Body of pancreas (tissue), 4 donors: ENCODE results near the gene OR2A5. TPM values are rescaled to one million over a fixed set of nuclear protein-coding genes. Genes with fewer than 3 reads are reported as not detected.
"Not testable (repeated sequence)": the region's sequence is repeated elsewhere in the genome, so short reads cannot be mapped to it uniquely, and the experiment has no call there.

Source experiments
- ATAC-seq: fragments of 150-250 bp; one replicate; pipeline ENCODE4 v1.9.1; 2016
- DNase-seq, 4 donors: peaks; one replicate each; pipeline ENCODE4 v3.0.0-alpha.2; 2019
- H3K27ac ChIP-seq, 4 donors: fragments of 200-600 bp; sonication (generic); 1 replicate in 3 of 4; 2 replicates in 1 of 4; pipeline versions ENCODE4 v1.5.1 to v1.6.1; 2016 to 2019; ENCODE audit warnings: mild to moderate bottlenecking in 1 of 4, mixed read lengths in 1 of 4, moderate library complexity in 1 of 4
- H3K27me3 ChIP-seq, 2 donors: fragments of 200-600 bp; sonication (generic); one replicate each; pipeline ENCODE4 v1.6.0; 2016; ENCODE audit warnings: mild to moderate bottlenecking in 1 of 2
- H3K36me3 ChIP-seq, 2 donors: fragments of 200-600 bp; sonication (generic); replicated peaks in 1 of 2; 2 replicates each; pipeline ENCODE4 v1.5.1; 2016; ENCODE audit warnings: low read depth in 2 of 2; ENCODE audit not compliant: insufficient read depth in 1 of 2
- H3K4me1 ChIP-seq: fragments of 200-600 bp; sonication (generic); one replicate; pipeline ENCODE4 v1.6.0; 2016
- H3K4me3 ChIP-seq, 2 donors: fragments of 200-600 bp; sonication (generic); 1 replicate in 1 of 2; 2 replicates in 1 of 2; pipeline ENCODE4 v1.5.1; 2016 to 2019
- H3K9me3 ChIP-seq, 3 donors: fragments of 200-600 bp; sonication (generic); 1 replicate in 2 of 3; 2 replicates in 1 of 3; pipeline ENCODE4 v1.5.1; 2016
- POLR2A ChIP-seq, 3 donors: fragments of 450-650 bp; IDR thresholded peaks; one replicate each; pipeline ENCODE4 v1.6.1; 2016; ENCODE audit warnings: antibody characterized with exemption in 3 of 3, mild to moderate bottlenecking in 2 of 3
- whole genome bisulfite sequencing, 2 donors: methylation state at CpG; one replicate each; pipeline ENCODE4 v1.1.5; 2017; 5-methylcytosine and 5-hydroxymethylcytosine counted together
- intact Hi-C: fragments of 100-400 bp; cut with DNase I; formaldehyde crosslinking; loops from one replicate; pipeline ENCODE4 v1.15.1; 2023
- total RNA-seq, 2 donors: library from RNA; depleted of rRNA; stranded (reverse); fragments of >200 nt; gene quantifications; one replicate each; pipeline ENCODE4 v1.1.0, GENCODE V29; 2016
- TF ChIP-seq, protein P1 (sequence below), 7 experiments: fragments of 450-650 bp in 4 of 7; fragments of 200-600 bp in 3 of 7; sonication (generic) in 3 of 7; IDR thresholded peaks; one replicate each; pipeline ENCODE4 v1.5.1; 2016 to 2019; ENCODE audit warnings: antibody characterized with exemption in 7 of 7

OR2A5 gene
- total RNA-seq, 2 donors from 2014 or later, result not detected

DNA sequence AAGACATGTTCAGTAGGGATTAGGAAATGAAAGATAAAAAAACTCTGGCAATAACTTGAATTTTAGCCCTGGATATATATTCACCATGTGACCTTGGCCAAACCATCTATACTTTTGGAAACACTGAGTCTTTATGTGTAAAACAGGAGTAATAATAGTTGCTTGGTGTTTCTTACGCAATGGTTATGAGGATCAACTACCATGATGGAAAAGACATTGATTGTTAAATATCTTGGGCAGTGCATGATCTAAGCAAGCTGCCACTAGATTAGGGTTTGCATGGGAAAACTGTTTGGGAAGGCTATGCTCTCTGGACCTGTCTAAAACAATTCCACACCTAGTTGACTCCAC, 42.1 kb upstream of the OR2A5 start:
- H3K4me1 ChIP-seq, result no peaks in the 10 kb centered on the region
- DNase-seq, result no peak
- H3K4me3 ChIP-seq, result no peak overlapping the region
- TF ChIP-seq, protein P1, sequence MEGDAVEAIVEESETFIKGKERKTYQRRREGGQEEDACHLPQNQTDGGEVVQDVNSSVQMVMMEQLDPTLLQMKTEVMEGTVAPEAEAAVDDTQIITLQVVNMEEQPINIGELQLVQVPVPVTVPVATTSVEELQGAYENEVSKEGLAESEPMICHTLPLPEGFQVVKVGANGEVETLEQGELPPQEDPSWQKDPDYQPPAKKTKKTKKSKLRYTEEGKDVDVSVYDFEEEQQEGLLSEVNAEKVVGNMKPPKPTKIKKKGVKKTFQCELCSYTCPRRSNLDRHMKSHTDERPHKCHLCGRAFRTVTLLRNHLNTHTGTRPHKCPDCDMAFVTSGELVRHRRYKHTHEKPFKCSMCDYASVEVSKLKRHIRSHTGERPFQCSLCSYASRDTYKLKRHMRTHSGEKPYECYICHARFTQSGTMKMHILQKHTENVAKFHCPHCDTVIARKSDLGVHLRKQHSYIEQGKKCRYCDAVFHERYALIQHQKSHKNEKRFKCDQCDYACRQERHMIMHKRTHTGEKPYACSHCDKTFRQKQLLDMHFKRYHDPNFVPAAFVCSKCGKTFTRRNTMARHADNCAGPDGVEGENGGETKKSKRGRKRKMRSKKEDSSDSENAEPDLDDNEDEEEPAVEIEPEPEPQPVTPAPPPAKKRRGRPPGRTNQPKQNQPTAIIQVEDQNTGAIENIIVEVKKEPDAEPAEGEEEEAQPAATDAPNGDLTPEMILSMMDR (IDR thresholded peaks at IDR 0.05), result no peak
- TF ChIP-seq POLR2A (IDR thresholded peaks at IDR 0.05), result no peak
- no peak for ATAC-seq
- 88 to 96% methylated on average over 1 of the region's 1 CpG for WGBS, 2 donors
- no peaks in the 10 kb centered on the region for H3K9me3 ChIP-seq
- no peaks in the 10 kb centered on the region for H3K27me3 ChIP-seq
- no peaks in the 10 kb centered on the region for H3K36me3 ChIP-seq
- no peak overlapping the region for H3K27ac ChIP-seq
- intact Hi-C loops, result no loop called here

DNA sequence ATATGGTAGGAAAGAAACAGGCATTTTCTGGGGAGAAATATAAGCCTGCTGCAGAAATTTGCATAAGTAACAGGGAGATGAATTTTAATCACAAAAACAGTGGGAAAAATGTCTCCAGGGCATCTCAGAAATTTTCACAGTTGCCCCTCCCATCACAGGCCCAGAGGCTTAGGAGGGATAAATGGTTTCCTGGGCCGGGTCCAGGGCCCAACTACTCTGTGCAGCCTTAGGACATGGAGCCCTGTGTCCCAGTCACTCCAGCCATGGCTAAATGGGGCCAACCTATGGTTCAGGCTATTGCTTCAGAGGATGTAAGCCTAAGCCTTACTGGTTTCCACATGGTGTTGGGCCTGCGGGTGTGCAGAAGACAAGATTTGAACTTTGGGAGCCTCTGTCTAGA, 39.4 kb upstream of the OR2A5 start:
- H3K27ac ChIP-seq, result no peak overlapping the region
- H3K4me3 ChIP-seq, result no peak overlapping the region
- no peaks in the 10 kb centered on the region for H3K27me3 ChIP-seq
- H3K36me3 ChIP-seq, result no peaks in the 10 kb centered on the region
- WGBS, 2 donors, result 81 to 82% methylated on average over 2 of the region's 2 CpGs
- no peaks in the 10 kb centered on the region for H3K9me3 ChIP-seq
- DNase-seq, result no peak
- no peaks in the 10 kb centered on the region for H3K4me1 ChIP-seq
- ATAC-seq, result no peak
- TF ChIP-seq POLR2A (IDR thresholded peaks at IDR 0.05), result no peak
- TF ChIP-seq, protein P1 (IDR thresholded peaks at IDR 0.05), result no peak
- intact Hi-C loops, result no loop called here

DNA sequence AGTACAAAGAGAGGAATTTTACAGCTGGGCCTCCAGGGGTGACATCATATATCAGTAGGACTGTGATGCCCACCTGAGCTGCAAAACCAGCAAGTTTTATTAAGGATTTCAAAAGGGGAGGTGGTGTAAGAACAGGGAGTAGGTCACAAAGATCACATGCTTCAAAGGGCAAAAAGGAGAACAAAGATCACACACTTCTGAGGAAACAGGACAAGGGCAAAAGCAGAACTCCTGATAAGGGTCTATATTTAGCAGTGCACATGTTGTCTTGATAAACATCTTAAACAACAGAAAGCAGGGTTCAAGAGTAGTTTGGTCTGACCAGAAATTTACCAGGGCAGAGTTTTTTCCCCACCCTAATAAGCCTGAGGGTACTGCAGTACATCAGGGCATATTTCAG, 38.7 kb upstream of the OR2A5 start:
- ATAC-seq, intact Hi-C loops, H3K27ac ChIP-seq, H3K4me1 ChIP-seq, H3K27me3 ChIP-seq, H3K4me3 ChIP-seq, DNase-seq, H3K9me3 ChIP-seq, H3K36me3 ChIP-seq: not testable (repeated sequence)

DNA sequence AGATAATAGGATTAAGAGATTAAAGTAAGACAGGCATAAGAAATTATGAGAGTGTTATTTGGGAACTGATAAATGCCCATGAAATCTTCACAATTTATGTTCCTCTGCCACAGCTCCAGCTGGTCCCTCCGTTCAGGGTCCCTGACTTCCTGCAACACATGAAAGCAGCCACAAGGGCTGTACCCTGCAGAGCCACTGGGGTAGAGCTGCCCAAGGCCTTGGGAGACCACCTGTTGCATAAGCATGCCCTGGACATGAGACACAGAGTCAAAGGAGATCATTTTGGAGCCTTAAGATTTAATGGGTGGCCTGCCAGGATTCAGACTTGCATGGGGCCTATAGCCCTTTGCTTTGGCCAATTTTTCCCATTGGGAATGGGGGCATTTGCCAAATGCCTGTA, 37.9 kb upstream of the OR2A5 start:
- H3K36me3 ChIP-seq, H3K27ac ChIP-seq, H3K4me3 ChIP-seq, H3K9me3 ChIP-seq, ATAC-seq, DNase-seq, H3K27me3 ChIP-seq, H3K4me1 ChIP-seq, intact Hi-C loops: not testable (repeated sequence)
- 81 to 95% methylated on average over 1 of the region's 1 CpG for WGBS, 2 donors

DNA sequence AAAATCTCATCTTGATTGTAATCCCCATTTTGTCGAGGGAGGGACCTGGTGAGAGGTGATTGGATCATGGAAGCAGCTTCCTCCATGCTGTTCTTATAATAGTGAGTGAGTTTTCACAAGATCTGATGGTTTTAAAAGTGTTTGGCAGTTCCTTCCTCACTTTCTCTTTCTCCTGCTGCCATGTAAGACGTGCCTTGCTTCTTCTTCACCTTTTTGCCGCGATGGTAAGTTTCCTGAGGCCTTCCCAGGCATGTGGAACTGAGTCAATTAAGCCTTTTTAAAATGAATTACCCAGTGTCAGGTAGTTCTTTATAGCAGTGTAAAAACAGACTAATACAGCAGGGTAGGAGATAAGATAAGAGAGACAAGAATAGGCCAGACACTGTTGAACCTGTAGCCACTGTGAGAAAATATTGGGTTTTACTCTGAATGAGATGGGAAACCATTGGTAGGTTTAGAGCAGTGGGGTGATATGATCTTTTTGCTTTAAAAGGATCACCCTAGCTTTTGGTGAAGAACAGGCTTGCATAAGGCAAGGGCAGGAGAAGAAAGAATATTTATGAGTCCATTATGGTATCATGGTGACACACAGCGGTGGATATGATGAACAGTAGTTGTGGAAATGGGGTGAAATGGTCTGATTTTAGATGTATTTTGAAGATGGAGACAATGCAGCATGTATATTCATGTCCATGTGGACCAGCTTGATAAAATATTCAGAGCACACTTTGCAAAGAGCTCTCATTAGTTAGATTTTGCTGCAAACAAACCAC, 37.1 kb upstream of the OR2A5 start:
- TF ChIP-seq POLR2A (IDR thresholded peaks at IDR 0.05), result no peak
- TF ChIP-seq, protein P1 (IDR thresholded peaks at IDR 0.05), result no peak
- DNase-seq (no peak), ATAC-seq (no peak)
- H3K36me3 ChIP-seq, result no peaks in the 10 kb centered on the region
- no peaks in the 10 kb centered on the region for H3K9me3 ChIP-seq
- intact Hi-C loops, result no loop called here
- no peaks in the 10 kb centered on the region for H3K4me1 ChIP-seq
- H3K4me3 ChIP-seq, result no peak overlapping the region
- H3K27ac ChIP-seq, result no peak overlapping the region
- no peaks in the 10 kb centered on the region for H3K27me3 ChIP-seq
- WGBS, 2 donors, result 89% methylated on average over 5 of the region's 5 CpGs

DNA sequence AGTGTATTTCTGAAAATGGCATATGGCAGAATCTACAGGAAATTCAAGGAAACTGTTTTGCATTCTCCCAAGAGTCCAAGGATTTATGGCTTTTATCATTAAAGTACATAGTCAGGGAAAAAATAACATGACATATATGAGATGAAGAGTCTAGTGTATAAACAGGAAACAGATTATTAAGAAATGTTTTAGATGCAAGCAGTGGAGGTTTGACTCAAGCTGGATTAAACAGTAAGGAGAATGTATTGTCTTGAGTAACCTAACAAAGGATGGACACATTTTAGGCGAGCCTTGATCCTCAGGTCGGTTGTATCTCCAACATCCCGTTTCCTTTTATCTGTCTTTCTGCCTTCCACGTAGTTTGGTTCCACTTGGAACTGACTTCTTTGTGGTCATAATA, 30.7 kb upstream of the OR2A5 start:
- WGBS, 2 donors, result 80 to 87% methylated on average over 4 of the region's 4 CpGs
- DNase-seq (no peak), ATAC-seq (no peak)
- TF ChIP-seq POLR2A (IDR thresholded peaks at IDR 0.05), result no peak
- TF ChIP-seq, protein P1 (IDR thresholded peaks at IDR 0.05), result no peak
- no peak overlapping the region for H3K4me3 ChIP-seq
- no peaks in the 10 kb centered on the region for H3K4me1 ChIP-seq
- H3K36me3 ChIP-seq, result no peaks in the 10 kb centered on the region
- no peak overlapping the region for H3K27ac ChIP-seq
- intact Hi-C loops, result no loop called here
- no peaks in the 10 kb centered on the region for H3K27me3 ChIP-seq
- H3K9me3 ChIP-seq, result no peaks in the 10 kb centered on the region
